Measurements from ENCODE around the gene VEGFA.

GRCh38 chr6:43795421-43795820 lies 25.4 kb downstream of the VEGFA start:
- TF ChIP-seq CTCF (IDR thresholded peaks at IDR 0.05; ENCODE audit: insufficient read depth, low read length) = no peak
- no peak for TF ChIP-seq POLR2AphosphoS5 (IDR thresholded peaks at IDR 0.05; ENCODE audit: low read depth)
- no peak for TF ChIP-seq GABPA (IDR thresholded peaks at IDR 0.05; ENCODE audit: low read depth)

All from HL-60 (cell line).